Mesodermal cell (in vitro differentiated cells): ENCODE measurements around the gene CCDC92.

Experiments used
- H3K27ac ChIP-seq: 2 replicates; pipeline ENCODE4 v1.7.0; 2013; ENCODE audit warnings: mild to moderate bottlenecking, low read depth, low read length, moderate library complexity; ENCODE audit not compliant: severe bottlenecking
- H3K36me3 ChIP-seq: 2 replicates; pipeline ENCODE4 v1.7.1; 2013; ENCODE audit warnings: mild to moderate bottlenecking, low read length, moderate library complexity; ENCODE audit not compliant: control insufficient read depth, insufficient read depth
- H3K4me1 ChIP-seq: one replicate; pipeline ENCODE4 v1.7.1; 2013; ENCODE audit warnings: mild to moderate bottlenecking, low read length; ENCODE audit not compliant: insufficient read depth, control insufficient read depth, poor library complexity, severe bottlenecking
- H3K4me3 ChIP-seq: 2 replicates; pipeline ENCODE4 v1.7.0; 2013; ENCODE audit warnings: low read length, control low read depth, mild to moderate bottlenecking; ENCODE audit not compliant: insufficient read depth, poor library complexity, severe bottlenecking; ENCODE audit errors: extremely low read depth
- H3K9me3 ChIP-seq: 2 replicates; pipeline ENCODE4 v1.7.1; 2013; ENCODE audit warnings: mild to moderate bottlenecking, low read length, moderate library complexity; ENCODE audit not compliant: control insufficient read depth
- WGBS, 2 experiments: methylation state at CpG; one replicate each; pipeline ENCODE4 v1.1.5; 2013; ENCODE audit warnings: missing lambda C conversion rate in 2 of 2; ENCODE audit not compliant: insufficient coverage in 2 of 2; 5-methylcytosine and 5-hydroxymethylcytosine counted together

The CCDC92 gene

GRCh38 chr12:123896767-123897166 is 75.9 kb downstream of the CCDC92 start:
- WGBS, 2 experiments, result 88 to 93% methylated on average over 4 of the region's 8 CpGs
- Histone ChIP-seq H3K9me3 (no peaks in the 10 kb centered on the region), H3K4me3 (no peak overlapping the region), H3K27ac (no peak overlapping the region), H3K4me1 (peaks cover 6% of the 10 kb centered on the region), H3K36me3 (no peaks in the 10 kb centered on the region)

GRCh38 chr12:123895451-123895850 is 77.2 kb downstream of the CCDC92 start:
- Histone ChIP-seq H3K9me3 (no peaks in the 10 kb centered on the region), H3K4me3 (no peak overlapping the region), H3K27ac (no peak overlapping the region), H3K4me1 (no peaks in the 10 kb centered on the region), H3K36me3 (no peaks in the 10 kb centered on the region)
- WGBS, 2 experiments, result 92 to 95% methylated on average over 5 to 8 of the region's 8 CpGs

- WGBS, 2 experiments, result 79 to 92% methylated on average over 2 to 3 of the region's 4 CpGs
- Histone ChIP-seq H3K36me3 (no peaks in the 10 kb centered on the region), H3K4me1 (no peaks in the 10 kb centered on the region), H3K9me3 (no peaks in the 10 kb centered on the region), H3K27ac (no peak overlapping the region), H3K4me3 (no peak overlapping the region)
Measured at GRCh38 chr12:123894823-123895345, 77.7 kb downstream of the CCDC92 start.

DNA sequence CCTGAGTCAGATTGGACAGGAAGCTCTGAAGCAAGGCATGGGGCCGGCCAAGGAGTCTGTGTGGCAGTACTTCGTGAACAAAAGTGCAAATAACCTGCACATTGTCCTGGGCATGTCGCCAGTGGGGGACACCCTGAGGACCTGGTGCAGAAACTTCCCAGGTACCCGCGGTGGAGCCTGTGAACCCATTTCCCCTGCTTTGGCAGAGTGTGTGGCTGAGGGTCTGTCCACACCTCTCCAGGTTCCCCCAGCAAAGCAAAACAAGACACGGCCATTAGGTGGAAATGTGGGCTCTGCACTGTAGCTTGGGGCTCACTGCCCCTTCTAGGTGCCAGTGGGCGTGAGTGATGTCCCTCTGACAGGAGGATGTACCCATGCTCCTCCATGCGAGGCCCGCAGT is 79.4 kb downstream of the CCDC92 start:
- no peaks in the 10 kb centered on the region for H3K9me3 ChIP-seq
- H3K4me3 ChIP-seq, result no peak overlapping the region
- 92 to 95% methylated on average over 4 to 9 of the region's 9 CpGs for WGBS, 2 experiments
- H3K4me1 ChIP-seq, result no peaks in the 10 kb centered on the region
- no peak overlapping the region for H3K27ac ChIP-seq
- no peaks in the 10 kb centered on the region for H3K36me3 ChIP-seq

GRCh38 chr12:123892853-123893252 is 79.8 kb downstream of the CCDC92 start:
- Histone ChIP-seq H3K4me1 (no peaks in the 10 kb centered on the region), H3K4me3 (no peak overlapping the region), H3K9me3 (no peaks in the 10 kb centered on the region), H3K36me3 (no peaks in the 10 kb centered on the region), H3K27ac (no peak overlapping the region)
- WGBS, 2 experiments, result 89 to 93% methylated on average over 7 to 9 of the region's 10 CpGs

DNA sequence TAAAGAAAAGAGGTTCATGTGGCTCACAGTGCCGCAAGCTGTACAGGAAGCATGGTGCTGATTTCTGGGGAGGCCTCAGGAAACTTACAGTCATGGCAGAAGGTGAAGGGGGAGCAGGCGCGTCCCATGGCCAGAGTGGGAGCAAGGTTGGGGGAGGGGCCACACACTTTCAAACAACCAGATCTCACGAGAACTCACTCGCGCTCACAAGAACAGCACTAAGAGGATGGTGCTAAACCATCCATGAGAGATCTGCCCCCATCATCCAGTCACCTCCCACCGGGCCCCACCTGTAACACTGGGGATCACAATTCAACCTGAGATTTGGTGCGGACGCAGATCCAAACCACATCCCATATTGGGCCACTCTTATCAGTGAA is 80.5 kb downstream of the CCDC92 start:
- Histone ChIP-seq H3K4me1 (no peaks in the 10 kb centered on the region), H3K36me3 (no peaks in the 10 kb centered on the region), H3K4me3 (no peak overlapping the region), H3K9me3 (no peaks in the 10 kb centered on the region), H3K27ac (no peak overlapping the region)
- WGBS, 2 experiments, result 88 to 96% methylated on average over 4 to 6 of the region's 9 CpGs

- WGBS, 2 experiments, result 72 to 77% methylated on average over 13 to 15 of the region's 15 CpGs
Measured at GRCh38 chr12:123891516-123892179, 81.0 kb downstream of the CCDC92 start.

DNA sequence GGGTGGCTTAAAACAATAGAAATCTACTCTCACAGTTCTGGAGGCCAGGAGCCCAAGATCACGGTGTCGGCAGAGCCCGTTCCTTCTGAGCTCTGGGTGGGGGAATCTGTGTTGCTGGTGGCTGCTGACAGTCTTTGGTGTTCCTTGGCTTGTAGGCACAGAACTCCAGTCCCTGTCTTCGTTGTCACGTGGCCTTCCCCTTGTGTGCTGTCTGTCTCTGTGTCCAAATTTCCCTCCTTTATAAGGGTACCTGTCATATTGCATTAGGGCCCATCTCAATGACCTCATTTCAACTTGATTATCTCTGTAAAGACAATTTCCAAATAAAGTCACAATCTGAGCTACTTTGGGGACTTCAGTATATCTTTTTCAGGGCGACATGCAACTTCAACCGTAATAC is 81.6 kb downstream of the CCDC92 start:
- H3K36me3 ChIP-seq, result no peaks in the 10 kb centered on the region
- no peak overlapping the region for H3K4me3 ChIP-seq
- H3K4me1 ChIP-seq, result no peaks in the 10 kb centered on the region
- WGBS, 2 experiments, result 91 to 94% methylated on average over 6 to 7 of the region's 7 CpGs
- H3K27ac ChIP-seq, result no peak overlapping the region
- no peaks in the 10 kb centered on the region for H3K9me3 ChIP-seq

More at GRCh38 chr12:123891516-123892179, 81.0 kb downstream of the CCDC92 start:
- no peaks in the 10 kb centered on the region for H3K9me3 ChIP-seq
- no peak overlapping the region for H3K27ac ChIP-seq
- no peaks in the 10 kb centered on the region for H3K4me1 ChIP-seq
- H3K4me3 ChIP-seq, result no peak overlapping the region
- H3K36me3 ChIP-seq, result no peaks in the 10 kb centered on the region

DNA sequence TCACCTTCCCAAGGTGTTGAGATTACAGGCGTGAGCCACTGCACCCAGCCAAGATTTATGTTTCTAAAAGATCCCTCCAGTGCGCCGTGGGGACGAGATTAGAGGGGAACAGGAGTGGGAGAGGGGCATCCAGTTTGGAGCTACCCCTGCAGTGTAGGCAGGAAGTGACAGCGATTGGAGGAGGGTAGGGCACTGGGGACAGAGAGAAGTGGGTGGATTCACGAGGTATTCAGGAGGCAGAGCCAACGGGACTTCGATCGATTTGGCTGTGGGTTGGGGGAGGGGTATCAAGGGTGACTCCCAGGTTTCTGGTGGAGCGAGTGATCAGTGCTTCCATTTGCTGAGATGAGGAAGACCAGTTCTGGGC is 82.1 kb downstream of the CCDC92 start:
- no peaks in the 10 kb centered on the region for H3K36me3 ChIP-seq
- H3K4me1 ChIP-seq, result no peaks in the 10 kb centered on the region
- no peak overlapping the region for H3K27ac ChIP-seq
- 89 to 93% methylated on average over 10 of the region's 10 CpGs for WGBS, 2 experiments
- H3K4me3 ChIP-seq, result no peak overlapping the region
- no peaks in the 10 kb centered on the region for H3K9me3 ChIP-seq

GRCh38 chr12:123889848-123890535 is 82.6 kb downstream of the CCDC92 start:
- Histone ChIP-seq H3K4me1 (no peaks in the 10 kb centered on the region), H3K27ac (no peak overlapping the region), H3K9me3 (no peaks in the 10 kb centered on the region), H3K4me3 (no peak overlapping the region), H3K36me3 (no peaks in the 10 kb centered on the region)
- 93 to 96% methylated on average over 10 to 11 of the region's 12 CpGs for WGBS, 2 experiments

- no peaks in the 10 kb centered on the region for H3K9me3 ChIP-seq
- no peak overlapping the region for H3K4me3 ChIP-seq
- no peak overlapping the region for H3K27ac ChIP-seq
- H3K36me3 ChIP-seq, result no peaks in the 10 kb centered on the region
- H3K4me1 ChIP-seq, result no peaks in the 10 kb centered on the region
- WGBS, 2 experiments, result 86 to 87% methylated on average over 5 to 11 of the region's 12 CpGs
Measured at GRCh38 chr12:123888989-123889388, 83.6 kb downstream of the CCDC92 start.
